Measurements from ENCODE around the gene OSBPL1A. TPM values are rescaled to one million over a fixed set of nuclear protein-coding genes. Genes with fewer than 3 reads are reported as not detected.
A peak's percentile ranks its signal among the peaks of the same experiment; 100 is the strongest.

Gene OSBPL1A
- 14.3 TPM for total RNA-seq

DNA sequence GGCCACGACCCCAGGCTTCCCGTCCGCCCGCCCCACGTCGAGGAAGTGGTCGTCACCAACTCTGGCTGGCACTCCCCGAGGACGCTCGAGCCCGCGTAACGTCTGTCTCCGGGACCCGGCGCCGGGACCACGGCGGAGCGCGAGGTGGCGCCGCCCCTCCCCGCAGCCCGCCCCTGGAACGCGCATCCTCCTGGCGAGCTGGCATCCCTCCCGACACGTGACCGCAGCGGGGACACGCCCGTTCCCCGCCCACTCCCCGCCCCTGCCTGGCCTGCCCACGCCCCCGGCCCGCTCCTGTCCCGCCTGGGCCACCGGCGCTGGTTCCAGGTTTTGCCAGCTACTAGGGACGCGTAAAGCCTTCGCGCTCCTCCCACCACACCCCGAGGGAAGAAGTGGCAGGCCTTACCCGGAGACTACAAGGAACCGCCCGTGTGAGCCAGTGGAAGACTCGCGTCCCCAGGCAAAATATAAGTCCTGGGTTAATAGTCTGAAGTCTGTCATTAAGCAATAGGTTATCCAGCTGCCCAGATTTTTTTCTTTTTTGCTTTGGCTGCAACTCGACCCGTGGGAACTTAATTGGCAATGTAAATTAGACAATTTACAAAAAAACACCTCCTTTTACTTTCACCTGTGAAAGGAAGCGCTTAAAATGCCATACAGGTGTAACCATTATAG, at the start of gene OSBPL1A:
Gene OSBPL1A, minus strand, starts transcription at position 131 of the 675 bp plus-strand sequence. CDS start 20,291 bp downstream, outside the sequence.
- peak; percentile 99 for ATAC-seq

- no peak for ATAC-seq
Measured at GRCh38 chr18:24446953-24447538, 49.4 kb upstream of the OSBPL1A start.

DNA sequence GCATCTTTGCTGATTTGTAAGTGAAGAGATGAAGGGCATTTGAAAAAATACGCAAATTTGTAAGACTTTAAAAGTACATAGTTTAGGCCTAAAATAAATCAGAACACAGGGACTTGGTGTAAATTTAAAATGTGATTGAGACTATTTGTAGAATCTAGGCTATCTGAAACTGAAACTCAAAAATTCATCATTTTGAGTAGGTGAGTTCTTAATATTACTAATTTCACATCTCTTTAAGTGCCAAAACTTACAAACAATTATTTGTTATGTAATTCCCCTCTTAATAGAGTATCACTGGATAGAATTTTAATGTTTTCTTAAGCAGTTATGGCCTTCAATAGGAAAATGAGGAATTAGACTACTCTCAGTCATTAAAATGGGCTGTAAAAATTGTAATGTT, 48.8 kb upstream of the OSBPL1A start:
- ATAC-seq: no peak

GRCh38 chr18:24443870-24444269, 46.2 kb upstream of the OSBPL1A start:
- no peak for ATAC-seq

- no peak for ATAC-seq
Measured at GRCh38 chr18:24436939-24437338, 39.3 kb upstream of the OSBPL1A start.

DNA sequence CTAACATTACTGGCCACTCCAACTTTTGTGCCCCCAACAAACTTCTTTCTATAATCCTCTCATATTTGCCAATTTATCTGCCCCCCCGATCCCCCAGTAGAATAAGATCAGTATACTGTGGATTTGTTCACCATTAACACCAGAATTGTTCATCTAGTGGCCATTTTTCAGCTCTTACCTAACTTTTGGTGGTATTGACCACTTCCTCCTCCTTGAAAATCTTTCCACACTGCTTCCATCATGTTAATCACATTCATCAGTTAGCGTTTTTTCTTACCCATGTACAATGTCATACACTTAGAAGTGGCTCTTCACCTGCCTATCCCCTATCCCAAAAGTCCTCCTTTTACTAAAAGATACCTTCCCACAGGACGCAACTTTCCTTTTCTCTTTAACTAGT, 35.0 kb upstream of the OSBPL1A start:
- ATAC-seq: no peak

DNA sequence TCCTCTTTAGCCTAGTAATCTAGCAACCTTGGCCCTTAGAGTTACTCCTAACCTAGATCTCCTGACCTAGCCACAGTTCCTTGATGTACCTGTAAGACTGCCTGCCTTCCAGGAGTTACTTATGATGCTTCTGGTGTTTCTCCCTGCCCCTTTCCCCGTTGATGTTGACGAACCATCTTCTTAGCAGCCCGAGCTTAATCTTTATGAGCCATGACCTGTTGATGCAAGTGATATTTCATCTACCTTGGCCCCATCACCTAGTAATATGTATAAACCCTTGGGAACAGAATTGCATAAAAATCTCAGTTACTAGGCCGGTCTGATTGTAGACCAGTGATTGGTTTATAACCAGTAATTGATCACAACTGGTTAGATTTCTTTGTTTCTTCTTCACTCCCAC, 31.6 kb upstream of the OSBPL1A start:
- ATAC-seq: no peak

DNA sequence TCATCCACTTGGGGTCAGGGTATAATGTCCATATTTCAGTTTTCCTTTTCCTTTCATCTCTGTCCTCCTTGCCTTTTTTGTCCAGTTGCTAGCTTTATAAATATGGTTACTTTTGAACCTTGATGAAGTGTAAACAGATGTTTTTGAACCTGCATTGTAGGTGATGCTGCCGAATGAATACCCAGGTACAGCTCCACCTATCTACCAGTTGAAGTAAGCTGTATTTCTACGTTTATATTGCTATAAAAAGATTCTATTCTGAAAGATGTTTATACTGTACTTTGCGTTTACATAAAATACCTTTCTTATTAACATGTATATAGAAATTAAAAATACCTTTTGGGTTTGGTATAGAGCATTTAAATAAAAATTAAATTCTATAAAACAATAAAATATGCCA, 31.1 kb upstream of the OSBPL1A start:
- no peak for ATAC-seq

DNA sequence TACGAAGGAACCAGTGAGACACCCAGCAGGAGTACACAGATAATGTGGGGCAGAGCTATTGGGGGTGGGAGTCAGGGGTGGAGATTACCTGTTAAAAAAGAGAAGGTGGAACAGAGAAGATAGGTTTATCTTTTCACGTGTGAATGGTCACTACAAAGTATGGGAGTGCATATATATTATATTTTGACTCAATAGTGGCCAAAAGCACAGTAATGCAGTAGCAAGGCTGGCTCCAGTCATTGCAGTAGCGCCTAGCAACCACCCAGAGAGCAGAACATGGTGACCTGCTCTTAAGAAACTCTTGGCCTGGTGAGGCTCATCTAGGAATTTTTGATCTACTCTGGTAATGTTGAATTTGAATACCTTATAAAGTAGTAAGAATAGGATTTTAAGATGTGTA, 29.9 kb upstream of the OSBPL1A start:
- ATAC-seq: no peak

GRCh38 chr18:24426398-24427294, 29.0 kb upstream of the OSBPL1A start, which contains the start of gene IMPACT:
Gene IMPACT (plus strand): TSS chr18:24426670. CDS start chr18:24426757, 87 bp downstream.
- peak; percentile 95 for ATAC-seq

GRCh38 chr18:24426073-24426397, 28.4 kb upstream of the OSBPL1A start:
- ATAC-seq: no peak

- ATAC-seq: no peak
Measured at GRCh38 chr18:24421831-24422230, 24.2 kb upstream of the OSBPL1A start.

- no peak for ATAC-seq
Measured at GRCh38 chr18:24420551-24420950, 22.9 kb upstream of the OSBPL1A start.

GRCh38 chr18:24417480-24417879, 19.9 kb upstream of the OSBPL1A start:
- no peak for ATAC-seq

- ATAC-seq: no peak
Measured at GRCh38 chr18:24414349-24415003, 16.9 kb upstream of the OSBPL1A start.

GRCh38 chr18:24413148-24413547, 15.5 kb upstream of the OSBPL1A start:
- ATAC-seq: no peak

DNA sequence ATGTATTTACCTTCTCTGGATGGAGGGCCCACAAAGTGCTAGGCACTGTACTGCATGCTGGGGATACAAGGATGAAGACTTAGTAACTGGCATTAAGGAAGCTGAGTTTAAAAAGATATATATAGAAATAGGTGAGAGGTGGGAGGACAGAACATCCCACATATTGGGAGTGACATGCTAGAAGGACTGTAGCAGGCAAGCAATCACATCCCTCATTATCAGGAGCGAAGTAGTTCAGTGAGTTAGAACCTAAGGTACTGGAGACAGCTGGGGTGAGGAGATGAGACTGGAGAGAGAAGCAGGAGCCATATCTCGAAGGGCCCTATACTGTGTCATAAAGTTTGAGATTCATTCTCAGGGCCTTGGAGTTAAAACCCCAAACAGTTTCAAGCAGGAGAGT, 10.9 kb upstream of the OSBPL1A start:
- no peak for ATAC-seq

DNA sequence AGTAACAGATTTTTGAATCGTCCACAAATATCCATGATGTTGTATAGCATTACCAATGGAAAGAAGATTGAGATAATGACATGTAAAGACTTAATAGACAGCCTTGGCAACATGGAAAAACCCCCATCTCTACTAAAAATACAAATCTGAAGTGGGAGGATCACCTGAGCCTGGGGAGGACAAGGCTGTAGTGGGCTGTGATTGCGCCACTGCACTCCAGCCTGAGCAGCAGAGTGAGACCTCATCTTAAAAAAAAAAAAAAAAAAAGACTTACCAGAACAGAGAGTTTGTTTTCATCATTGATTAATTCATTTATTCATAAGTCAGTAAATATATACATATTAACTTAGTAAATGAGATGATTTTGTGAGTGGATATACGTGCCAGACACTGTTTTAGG, 7.0 kb upstream of the OSBPL1A start:
- no peak for ATAC-seq

- ATAC-seq: no peak
Measured at GRCh38 chr18:24403076-24403475, 5.5 kb upstream of the OSBPL1A start.

GRCh38 chr18:24402209-24402785, 4.7 kb upstream of the OSBPL1A start:
- no peak for ATAC-seq

DNA sequence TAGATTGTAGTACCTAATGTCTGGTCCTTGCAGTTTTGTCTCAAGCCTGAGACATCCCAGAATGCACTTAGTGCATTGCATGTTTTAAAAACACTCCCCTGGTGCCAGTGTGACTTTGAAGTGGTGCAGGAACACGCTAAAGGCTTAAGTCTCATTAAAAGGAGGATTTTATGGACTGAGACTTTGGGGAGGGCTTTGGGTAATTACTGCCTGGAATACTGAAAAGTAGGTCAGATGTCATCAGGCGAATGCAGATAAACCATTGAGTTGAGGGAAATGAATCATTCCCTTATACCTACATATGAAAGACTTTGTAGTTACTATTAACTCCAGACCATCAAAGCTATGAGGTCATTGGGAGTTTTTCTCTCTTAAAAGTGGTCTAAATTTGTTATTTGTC, 3.0 kb upstream of the OSBPL1A start:
- no peak for ATAC-seq

DNA sequence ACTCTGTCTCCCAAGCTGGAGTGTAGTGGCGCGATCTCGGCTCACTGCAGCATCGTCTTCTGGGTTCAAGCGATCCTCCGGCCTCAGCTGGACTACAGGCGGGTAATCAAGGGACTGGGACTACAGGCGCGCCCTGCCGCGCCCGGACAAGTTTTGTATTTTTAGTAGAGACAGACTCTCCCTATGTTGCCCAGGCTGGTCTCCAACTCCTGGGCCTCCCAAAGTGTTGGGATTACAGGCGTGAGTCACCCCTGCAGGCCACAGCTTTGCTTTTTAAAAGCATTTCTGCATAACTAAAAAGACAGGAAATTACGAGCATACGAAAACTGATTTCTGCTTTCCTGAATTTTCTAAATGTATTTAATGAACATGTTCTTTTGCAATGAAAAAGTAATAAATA, 916 bp upstream of the OSBPL1A start:
- peak; percentile 75 for ATAC-seq

Measured in esophagus mucosa (tissue), 1 donor.